Medulla oblongata (tissue), 1 donor: ENCODE measurements around the gene ASPG.

ENCODE experiments used
- DNase-seq: peaks from one replicate; pipeline ENCODE4 v3.0.0-alpha.2; 2015; ENCODE audit errors: extremely low spot score

The ASPG gene

DNA sequence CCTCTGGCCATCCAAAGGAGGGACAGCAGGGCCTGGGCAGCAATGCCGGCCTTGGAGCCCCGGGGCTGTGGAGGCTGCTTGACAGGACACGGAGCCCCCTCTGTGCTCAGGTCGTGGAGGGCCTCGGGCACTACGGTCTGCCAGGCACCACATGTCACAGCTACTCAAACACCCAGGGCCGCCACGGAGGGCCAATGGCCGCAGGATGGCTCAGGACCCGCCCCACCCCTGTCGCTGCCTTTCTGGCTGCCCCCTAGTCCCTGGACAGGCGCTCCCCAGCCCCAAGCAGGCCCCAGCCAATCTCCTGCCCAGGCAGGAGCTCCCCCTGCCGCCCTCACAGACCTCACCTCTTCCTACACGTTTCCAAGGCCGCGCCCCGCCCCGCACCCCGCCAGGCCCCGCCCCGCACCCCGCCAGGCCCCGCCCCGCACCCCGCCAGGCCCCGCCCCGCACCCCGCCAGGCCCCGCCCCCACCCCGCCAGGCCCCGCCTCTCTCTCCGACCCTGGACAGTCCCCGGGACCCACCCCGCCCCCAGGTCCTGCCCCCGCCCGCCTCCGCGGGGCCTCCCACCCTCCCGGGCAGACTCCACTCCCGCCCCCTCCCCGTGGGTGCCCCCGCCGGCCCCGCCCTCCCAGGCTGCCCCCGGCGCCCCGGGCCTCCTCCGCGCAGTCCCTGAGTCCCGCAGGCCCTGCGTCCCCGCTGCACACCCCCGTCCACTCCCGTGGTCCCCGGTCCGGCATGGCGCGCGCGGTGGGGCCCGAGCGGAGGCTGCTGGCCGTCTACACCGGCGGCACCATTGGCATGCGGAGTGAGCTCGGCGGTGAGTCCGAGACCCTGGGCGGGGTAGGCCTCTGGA is at the start of gene ASPG:
TSS of gene ASPG (plus strand) at position 669 of the 857 bp plus-strand sequence. CDS start at position 740, 71 bp downstream.
- no peak for DNase-seq

DNA sequence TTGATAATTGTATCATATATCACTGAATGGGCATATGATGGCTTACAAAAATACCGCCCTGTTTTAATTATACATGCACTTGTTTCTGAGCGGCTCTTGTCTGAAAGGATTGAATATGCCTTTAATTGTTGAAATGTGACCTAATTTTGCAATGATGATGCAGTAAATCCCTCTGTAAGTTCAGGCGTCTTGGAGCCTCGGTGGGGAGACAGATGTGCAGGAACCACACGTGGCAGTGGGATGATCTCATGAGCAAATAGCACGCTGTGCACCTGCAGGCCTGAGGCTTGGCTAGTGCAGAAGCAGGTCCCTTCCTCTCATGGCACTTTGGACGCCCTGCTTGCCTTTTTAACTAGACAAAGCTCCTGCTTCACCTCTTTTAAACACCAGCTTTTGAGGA is 49.3 kb upstream of the ASPG start:
- no peak for DNase-seq

DNA sequence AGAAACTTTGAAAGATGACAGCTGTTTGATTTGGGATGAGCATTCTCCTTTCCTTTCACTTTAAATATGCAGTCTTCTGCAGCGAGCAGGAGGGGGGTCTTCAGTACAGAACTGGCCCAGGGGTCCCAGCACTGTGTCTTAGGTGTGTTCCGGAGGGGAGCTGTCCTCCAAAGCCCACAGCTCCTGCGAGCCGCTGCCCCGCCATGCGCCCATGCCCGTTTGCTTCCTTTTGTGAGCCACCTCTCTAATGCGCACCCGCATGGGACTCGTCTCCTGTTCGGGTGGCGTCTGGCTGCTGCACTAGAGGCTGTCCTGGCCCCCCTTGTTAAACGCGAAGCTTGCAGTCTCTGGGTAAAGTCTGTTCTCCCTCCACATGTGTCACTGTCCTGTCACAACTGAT is 48.4 kb upstream of the ASPG start:
- no peak for DNase-seq

DNA sequence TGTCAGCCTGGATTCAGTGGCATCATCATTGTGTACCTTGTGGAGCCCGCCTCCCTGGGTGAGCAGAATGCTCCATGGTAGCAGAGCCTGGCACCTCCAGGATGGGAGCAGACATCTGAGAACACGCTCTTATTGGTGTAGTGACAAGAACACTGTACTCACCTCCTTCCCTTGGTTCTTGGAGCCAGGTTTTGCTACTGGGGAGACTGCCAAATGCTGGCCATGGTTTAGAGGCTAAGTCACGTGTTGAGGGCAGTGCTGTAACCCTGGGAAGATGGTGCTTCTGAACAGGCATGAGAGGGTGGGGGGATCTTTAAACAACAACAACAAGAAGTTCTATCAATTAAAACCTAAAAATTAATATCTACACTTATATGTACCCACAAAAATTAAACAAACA is 47.6 kb upstream of the ASPG start:
- DNase-seq, result peak; percentile 39

GRCh38 chr14:104039214-104039613 is 46.3 kb upstream of the ASPG start:
- no peak for DNase-seq

DNA sequence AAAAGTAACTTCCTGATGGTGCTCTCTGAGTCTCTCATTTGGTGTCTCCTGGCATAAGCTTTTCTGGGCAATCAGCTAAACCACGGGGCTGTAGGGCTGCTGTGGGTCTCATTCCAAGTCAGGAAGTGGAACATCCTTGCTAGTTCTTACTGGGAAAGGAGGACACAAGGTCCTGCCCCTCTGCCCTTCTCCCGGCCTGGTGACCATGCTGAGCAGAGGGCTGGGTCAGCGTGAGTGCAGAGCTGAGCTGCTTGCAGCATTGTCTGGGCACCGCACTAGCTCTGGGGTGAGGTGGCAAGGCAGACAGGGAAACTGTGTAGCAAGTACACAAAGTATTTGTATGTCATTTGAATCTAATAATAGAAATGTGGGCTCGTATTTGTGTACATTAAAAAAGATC is 45.0 kb upstream of the ASPG start:
- DNase-seq, result no peak

DNA sequence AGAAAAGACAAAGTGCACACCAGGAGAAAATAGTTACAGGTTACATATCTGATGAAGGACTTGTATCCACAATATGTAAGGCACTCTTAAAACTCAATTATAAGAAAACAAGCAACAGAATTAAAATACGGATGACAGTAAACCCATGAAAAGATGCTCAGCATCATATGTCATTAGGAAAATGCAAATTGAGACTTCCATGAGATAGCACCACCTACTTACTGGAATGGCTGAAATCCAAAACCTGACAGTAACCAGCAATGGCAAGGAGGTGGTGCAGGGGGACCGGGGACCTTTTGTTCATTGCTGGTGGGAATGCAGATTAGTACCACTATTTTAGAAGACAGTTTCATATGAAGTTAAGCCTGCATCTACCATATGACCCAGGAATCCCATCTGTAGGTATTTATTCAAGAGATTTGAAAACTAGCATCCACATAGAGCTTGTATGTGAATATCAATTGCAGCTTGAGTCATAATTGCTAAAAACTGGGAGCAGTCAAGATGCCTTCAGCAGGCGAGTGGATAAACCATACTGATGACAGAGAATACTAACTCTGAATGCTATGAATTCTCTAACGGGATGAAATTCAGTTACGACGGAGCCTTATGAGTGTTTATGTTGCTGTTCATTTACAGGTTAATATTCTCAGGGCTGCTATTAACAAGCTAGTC is 43.9 kb upstream of the ASPG start:
- DNase-seq, result no peak

GRCh38 chr14:104044016-104044415 is 41.5 kb upstream of the ASPG start:
- DNase-seq, result no peak

GRCh38 chr14:104047761-104048160 is 37.7 kb upstream of the ASPG start:
- no peak for DNase-seq

GRCh38 chr14:104048758-104049507 is 36.6 kb upstream of the ASPG start:
- DNase-seq, result no peak

- DNase-seq, result no peak
Measured at GRCh38 chr14:104049576-104050240, 35.8 kb upstream of the ASPG start.

DNA sequence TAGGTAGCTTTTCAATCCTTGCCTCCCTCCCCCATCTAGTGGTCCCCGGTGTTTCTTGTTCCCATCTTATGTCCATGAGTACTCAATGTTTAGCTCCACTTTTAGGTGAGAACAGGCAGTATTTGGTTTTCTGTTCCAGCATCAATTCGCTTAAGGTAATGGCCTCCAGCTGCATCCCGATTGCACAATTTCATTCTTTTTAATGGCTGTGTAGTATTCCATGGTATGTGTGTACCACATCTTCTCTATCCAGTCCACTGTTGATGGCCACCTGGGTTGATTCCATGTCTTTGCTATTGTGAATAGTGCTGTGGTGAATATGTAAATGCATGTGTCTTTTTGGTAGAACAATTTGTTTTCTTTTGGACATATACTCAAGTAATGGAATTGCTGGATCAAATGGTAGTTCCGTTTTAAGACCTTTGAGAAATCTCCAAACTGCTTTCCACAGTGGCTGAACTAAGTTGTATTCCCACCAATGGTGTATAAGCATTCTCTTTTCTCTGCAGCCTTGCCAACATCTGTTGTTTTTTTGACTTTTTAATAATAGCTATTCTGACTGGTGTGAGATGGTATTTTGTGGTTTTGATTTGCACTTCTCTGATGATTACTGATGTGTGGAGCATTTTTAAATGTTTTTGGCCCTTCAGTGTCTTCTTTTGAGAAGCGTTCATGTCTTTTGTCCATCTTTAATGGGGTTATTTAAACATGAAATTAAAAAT is 34.2 kb upstream of the ASPG start:
- no peak for DNase-seq

GRCh38 chr14:104054222-104054905 is 31.1 kb upstream of the ASPG start:
- no peak for DNase-seq

GRCh38 chr14:104062281-104062680 is 23.2 kb upstream of the ASPG start:
- no peak for DNase-seq

DNA sequence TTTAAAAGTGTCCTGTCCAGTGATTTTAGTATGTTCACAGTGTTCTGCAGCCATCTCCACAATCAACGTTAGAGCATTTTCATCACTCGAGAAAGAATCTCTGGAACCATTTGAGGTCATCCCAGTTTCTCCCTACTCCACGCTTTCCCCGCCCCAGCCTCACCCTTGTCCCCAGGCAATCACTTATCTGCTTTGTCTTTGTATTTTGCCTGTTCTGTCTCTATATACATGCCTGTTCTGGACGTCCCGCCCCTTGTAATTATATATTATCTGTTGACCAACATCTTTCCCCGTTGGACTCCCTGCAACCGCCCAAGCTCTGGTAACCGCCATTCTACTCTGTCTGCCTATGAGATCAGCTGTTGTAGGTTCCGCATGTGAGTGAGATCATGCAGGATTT is 21.5 kb upstream of the ASPG start:
- DNase-seq, result no peak

DNA sequence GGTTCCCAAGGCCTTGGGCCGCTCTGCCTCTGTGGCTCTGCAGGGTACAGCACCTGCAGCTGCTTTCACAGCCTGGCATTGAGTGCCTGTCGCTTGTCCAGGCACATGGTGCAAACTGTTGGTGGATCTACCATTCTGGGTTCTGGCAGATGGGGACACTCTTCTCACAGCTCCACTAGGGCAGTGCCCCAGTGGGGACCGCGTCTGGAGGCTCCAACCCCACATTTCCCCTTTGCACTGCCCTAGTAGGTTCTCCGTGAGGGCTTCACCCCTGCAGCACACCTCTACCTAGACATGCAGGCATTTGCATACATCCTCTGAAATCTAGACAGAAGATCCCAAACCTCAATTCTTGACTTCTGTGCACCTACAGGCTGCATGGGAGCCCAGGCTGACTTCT is 19.2 kb upstream of the ASPG start:
- no peak for DNase-seq

DNA sequence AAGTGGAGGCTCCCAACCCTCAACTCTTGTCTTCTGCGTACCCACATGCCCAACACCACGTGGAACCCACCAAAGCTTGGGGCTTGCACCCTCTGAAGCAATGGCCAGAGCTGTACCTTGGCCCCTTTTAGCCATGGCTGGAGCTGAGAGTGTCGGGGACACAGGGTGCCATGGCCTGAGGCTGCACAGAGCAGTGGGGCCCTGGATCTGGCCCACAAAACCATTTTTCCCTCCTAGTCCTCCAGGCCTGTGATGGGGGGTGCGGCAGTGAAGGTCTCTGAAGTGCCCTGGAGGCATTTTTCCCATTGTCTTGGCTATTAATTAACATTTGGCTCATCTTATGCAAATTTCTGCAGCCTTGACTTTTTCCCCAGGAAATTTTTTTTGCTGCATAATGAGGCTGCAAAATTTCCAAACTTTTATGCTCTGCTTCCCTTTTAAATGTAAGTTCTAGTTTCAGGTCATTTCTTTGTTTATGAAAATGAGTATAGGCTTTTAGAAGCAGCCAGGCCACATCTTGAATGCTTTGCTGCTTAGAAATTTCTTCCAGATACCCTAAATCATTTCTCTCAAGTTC is 18.7 kb upstream of the ASPG start:
- DNase-seq, result no peak

DNA sequence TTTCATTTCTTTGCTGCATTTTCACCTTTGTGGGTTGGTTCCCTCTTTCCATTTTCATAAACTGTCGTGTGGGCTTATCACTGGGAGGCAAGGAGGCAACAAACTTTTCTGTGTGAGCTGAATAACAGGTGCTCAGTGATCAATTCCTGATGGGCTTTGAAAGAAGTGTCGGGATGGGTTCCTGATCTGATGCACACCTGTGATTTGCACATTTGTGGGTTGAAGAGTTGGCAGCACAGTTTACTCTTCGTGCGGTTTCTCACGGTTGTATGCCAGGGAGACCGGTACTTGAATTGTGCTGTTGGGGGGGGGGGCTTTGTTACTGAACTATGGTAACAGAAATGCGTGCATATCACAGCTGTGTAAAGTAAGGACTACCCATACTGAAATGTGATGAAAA is 16.0 kb upstream of the ASPG start:
- no peak for DNase-seq

DNA sequence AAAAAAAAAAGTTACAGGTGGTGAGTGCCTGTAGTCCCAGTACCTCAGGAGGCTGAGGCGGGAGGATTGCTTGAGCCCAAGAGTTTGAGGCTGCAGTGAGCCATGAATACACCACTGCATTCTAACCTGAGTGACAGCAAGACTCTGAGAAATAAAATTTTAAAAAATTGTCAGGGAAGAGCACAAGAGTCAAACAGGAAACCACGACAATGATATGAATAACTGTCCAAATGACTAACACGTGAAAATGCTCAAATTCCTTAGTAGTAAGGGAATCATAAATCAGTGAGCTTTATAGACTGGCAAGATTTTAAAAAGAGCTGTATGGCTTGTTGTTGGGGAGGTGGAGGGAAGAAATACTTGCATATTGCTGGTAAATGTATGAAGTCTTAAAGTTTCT is 12.9 kb upstream of the ASPG start:
- DNase-seq, result no peak

GRCh38 chr14:104073764-104074163 is 11.7 kb upstream of the ASPG start:
- DNase-seq, result no peak
